Activated naive CD4-positive, alpha-beta T cell treated with anti-CD3 and anti-CD28 coated beads for 36 hours (primary cell): ENCODE data around the gene SMPD2. TPM values are rescaled to one million over a fixed set of nuclear protein-coding genes. Genes with fewer than 3 reads are reported as not detected.
A peak's percentile ranks its signal among the peaks of the same experiment; 100 is the strongest.

Source experiments
- CTCF ChIA-PET: fragments of 350-600 bp; sonication (Branson Sonifier 250); formaldehyde crosslinking; loops from one replicate; lab custom pipeline; 2021; ENCODE audit warnings: antibody characterized with exemption; lab: Charles Lee
- DNase-seq: peaks from one replicate; pipeline ENCODE4 v3.0.0-alpha.2; 2020
- H3K27ac Mint-ChIP-seq: one replicate; pipeline ENCODE4 v1.8.0; 2021; ENCODE audit warnings: mild to moderate bottlenecking, mixed read lengths
- H3K27me3 Mint-ChIP-seq: one replicate; pipeline ENCODE4 v1.8.0; 2021; ENCODE audit warnings: low read depth, mixed read lengths
- H3K36me3 Mint-ChIP-seq: one replicate; pipeline ENCODE4 v1.8.0; 2021; ENCODE audit warnings: low read depth, mixed read lengths
- H3K4me1 Mint-ChIP-seq: one replicate; pipeline ENCODE4 v1.8.0; 2021; ENCODE audit warnings: low read depth, mixed read lengths
- H3K4me3 Mint-ChIP-seq: one replicate; pipeline ENCODE4 v1.8.0; 2021; ENCODE audit warnings: mild to moderate bottlenecking, moderate library complexity, mixed read lengths
- H3K9me3 Mint-ChIP-seq: one replicate; pipeline ENCODE4 v1.8.0; 2021; ENCODE audit warnings: mixed read lengths
- intact Hi-C: fragments of 100-400 bp; cut with micrococcal nuclease; formaldehyde crosslinking; loops from one replicate; pipeline ENCODE4 v1.15.1; 2023
- total RNA-seq, 2 experiments: library from RNA; stranded (reverse); gene quantifications; one replicate each; pipeline ENCODE4 v1.2.3, GENCODE V29; 2021

The SMPD2 gene
- total RNA-seq, 2 experiments from 2014 or later: 9.4 to 9.7 TPM

GRCh38 chr6:109467696-109468095, 27.2 kb downstream of the SMPD2 start:
- intact Hi-C loops: no loop called here
- peaks cover 58% of the 10 kb centered on the region for H3K36me3 Mint-ChIP-seq
- no peak overlapping the region for H3K4me3 Mint-ChIP-seq
- CTCF ChIA-PET: no interaction called here
- no peaks in the 10 kb centered on the region for H3K27me3 Mint-ChIP-seq
- peaks cover 45% of the 10 kb centered on the region for H3K4me1 Mint-ChIP-seq
- H3K9me3 Mint-ChIP-seq: no peaks in the 10 kb centered on the region
- H3K27ac Mint-ChIP-seq: no peak overlapping the region
- DNase-seq: no peak

- Mint-ChIP-seq H3K27ac (no peak overlapping the region), H3K9me3 (no peaks in the 10 kb centered on the region), H3K4me1 (peaks cover 51% of the 10 kb centered on the region), H3K27me3 (no peaks in the 10 kb centered on the region), H3K36me3 (peaks cover 63% of the 10 kb centered on the region), H3K4me3 (no peak overlapping the region)
- intact Hi-C loops: no loop called here
- no peak for DNase-seq
- CTCF ChIA-PET: interaction anchor here (0.8 to 1.1 kb wide), 2 partner anchors 9 to 86 kb away, joined by 3 to 5 read pairs; no protein-coding TSS in a partner anchor
These were observed 29.2 kb downstream of the SMPD2 start for GRCh38 chr6:109469591-109470189.

GRCh38 chr6:109471105-109471810, 30.7 kb downstream of the SMPD2 start:
- CTCF ChIA-PET: no interaction called here
- Mint-ChIP-seq H3K4me3 (no peak overlapping the region), H3K36me3 (peaks cover 58% of the 10 kb centered on the region)

GRCh38 chr6:109472132-109472995, 31.8 kb downstream of the SMPD2 start:
- H3K9me3 Mint-ChIP-seq: no peaks in the 10 kb centered on the region
- H3K27ac Mint-ChIP-seq: peak overlapping the region; percentile 55
- H3K4me3 Mint-ChIP-seq: no peak overlapping the region
- H3K36me3 Mint-ChIP-seq: peaks cover 56% of the 10 kb centered on the region
- peak; percentile 20 for DNase-seq
- no peaks in the 10 kb centered on the region for H3K27me3 Mint-ChIP-seq
- intact Hi-C loops: no loop called here
- CTCF ChIA-PET: interaction anchor here (0.6 kb wide), 1 partner anchor 223 kb away, joined by 3 read pairs; no protein-coding TSS in a partner anchor
- peaks cover 60% of the 10 kb centered on the region for H3K4me1 Mint-ChIP-seq

More at GRCh38 chr6:109471105-109471810, 30.7 kb downstream of the SMPD2 start:
- intact Hi-C loops: no loop called here
- no peak for DNase-seq
- H3K9me3 Mint-ChIP-seq: no peaks in the 10 kb centered on the region
- peaks cover 53% of the 10 kb centered on the region for H3K4me1 Mint-ChIP-seq
- no peak overlapping the region for H3K27ac Mint-ChIP-seq
- H3K27me3 Mint-ChIP-seq: no peaks in the 10 kb centered on the region

GRCh38 chr6:109473120-109473519, 32.6 kb downstream of the SMPD2 start:
- Mint-ChIP-seq H3K27me3 (no peaks in the 10 kb centered on the region), H3K4me1 (peaks cover 68% of the 10 kb centered on the region), H3K4me3 (no peak overlapping the region), H3K36me3 (peaks cover 55% of the 10 kb centered on the region), H3K27ac (peak overlapping the region; percentile 55), H3K9me3 (no peaks in the 10 kb centered on the region)
- no peak for DNase-seq
- CTCF ChIA-PET: interaction anchor here (0.6 to 1.2 kb wide), 2 partner anchors 9 to 40 kb away, joined by 3 to 4 read pairs; no protein-coding TSS in a partner anchor
- intact Hi-C loops: no loop called here

GRCh38 chr6:109474995-109475394, 34.5 kb downstream of the SMPD2 start:
- no peaks in the 10 kb centered on the region for H3K27me3 Mint-ChIP-seq
- DNase-seq: no peak
- intact Hi-C loops: loop anchor here (1.0 kb wide), 1 partner anchor 16 kb away; no protein-coding TSS in a partner anchor
- CTCF ChIA-PET: no interaction called here
- H3K4me3 Mint-ChIP-seq: no peak overlapping the region
- peaks cover 75% of the 10 kb centered on the region for H3K4me1 Mint-ChIP-seq
- H3K27ac Mint-ChIP-seq: peak overlapping the region; percentile 78
- H3K9me3 Mint-ChIP-seq: no peaks in the 10 kb centered on the region
- peaks cover 56% of the 10 kb centered on the region for H3K36me3 Mint-ChIP-seq

GRCh38 chr6:109475625-109476024, 35.1 kb downstream of the SMPD2 start:
- Mint-ChIP-seq H3K4me3 (no peak overlapping the region), H3K27me3 (no peaks in the 10 kb centered on the region), H3K9me3 (no peaks in the 10 kb centered on the region), H3K4me1 (peaks cover 74% of the 10 kb centered on the region), H3K36me3 (peaks cover 58% of the 10 kb centered on the region), H3K27ac (no peak overlapping the region)
- intact Hi-C loops: loop anchor here (1.0 kb wide), 1 partner anchor 16 kb away; no protein-coding TSS in a partner anchor
- CTCF ChIA-PET: interaction anchor here (0.7 kb wide), 1 partner anchor 288 kb away, joined by 3 read pairs; no protein-coding TSS in a partner anchor
- no peak for DNase-seq

- CTCF ChIA-PET: no interaction called here
- Mint-ChIP-seq H3K9me3 (no peaks in the 10 kb centered on the region), H3K4me1 (peaks cover 80% of the 10 kb centered on the region), H3K27me3 (no peaks in the 10 kb centered on the region), H3K36me3 (peaks cover 59% of the 10 kb centered on the region), H3K4me3 (peak overlapping the region; percentile 72), H3K27ac (no peak overlapping the region)
- DNase-seq: no peak
- intact Hi-C loops: no loop called here
These were observed 36.7 kb downstream of the SMPD2 start for GRCh38 chr6:109477184-109477583.

- Mint-ChIP-seq H3K27me3 (no peaks in the 10 kb centered on the region), H3K36me3 (peaks cover 54% of the 10 kb centered on the region), H3K27ac (peak overlapping the region; percentile 84), H3K4me3 (peak overlapping the region; percentile 72), H3K4me1 (peaks cover 74% of the 10 kb centered on the region), H3K9me3 (no peaks in the 10 kb centered on the region)
- CTCF ChIA-PET: interaction anchor here (1.0 kb wide), 1 partner anchor 16 kb away, joined by 3 read pairs; no protein-coding TSS in a partner anchor
- intact Hi-C loops: no loop called here
- peak; percentile 22 for DNase-seq
These were observed 37.2 kb downstream of the SMPD2 start for GRCh38 chr6:109477725-109478124.

- intact Hi-C loops: no loop called here
- Mint-ChIP-seq H3K9me3 (no peaks in the 10 kb centered on the region), H3K4me3 (peak overlapping the region; percentile 72), H3K4me1 (peaks cover 68% of the 10 kb centered on the region), H3K27ac (peak overlapping the region; percentile 84), H3K27me3 (no peaks in the 10 kb centered on the region), H3K36me3 (peaks cover 49% of the 10 kb centered on the region)
- DNase-seq: no peak
- CTCF ChIA-PET: interaction anchor here (0.6 to 1.1 kb wide), 4 partner anchors 9 to 18 kb away, joined by 3 to 5 read pairs (median 4); no protein-coding TSS in a partner anchor
These were observed 37.8 kb downstream of the SMPD2 start for GRCh38 chr6:109478222-109478805.

GRCh38 chr6:109478841-109479624, 38.5 kb downstream of the SMPD2 start:
- Mint-ChIP-seq H3K9me3 (no peaks in the 10 kb centered on the region), H3K36me3 (peaks cover 44% of the 10 kb centered on the region), H3K27ac (peak overlapping the region; percentile 84), H3K4me1 (peaks cover 66% of the 10 kb centered on the region), H3K4me3 (peak overlapping the region; percentile 72), H3K27me3 (no peaks in the 10 kb centered on the region)
- intact Hi-C loops: no loop called here
- peak; percentile 45 for DNase-seq
- CTCF ChIA-PET: interaction anchor here (0.6 to 1.2 kb wide), 5 partner anchors 10 to 20 kb away, joined by 3 to 5 read pairs (median 3); no protein-coding TSS in a partner anchor
